MCF 10A (cell line): ENCODE results near the gene FRMD3. TPM values are rescaled to one million over a fixed set of nuclear protein-coding genes. Genes with fewer than 3 reads are reported as not detected.
A peak's percentile ranks its signal among the peaks of the same experiment; 100 is the strongest.

Experiments used
- BruUV-seq: library from RNA; stranded (reverse); fragments of 400-500 nt; replicated peaks from 2 replicates; lab custom pipeline; 2021; lab: Mats Ljungman, UMichigan
- CTCF ChIA-PET: fragments of 300-600 bp; sonication (Branson Sonifier 250); formaldehyde crosslinking; extraction: SDS; loops from one replicate; lab custom pipeline; 2021; ENCODE audit warnings: antibody characterized with exemption, inconsistent platforms; lab: Yijun Ruan, JAX
- POLR2A ChIA-PET: fragments of 300-600, 350-650 bp; sonication (Branson Sonifier 250); formaldehyde crosslinking; extraction: SDS; loops from one replicate; lab custom pipeline; 2020; ENCODE audit warnings: antibody characterized with exemption, inconsistent platforms; lab: Yijun Ruan, JAX
- DNase-seq: peaks from one replicate; pipeline ENCODE4 v3.0.0-alpha.2; 2018; ENCODE audit not compliant: unreplicated experiment
- H3K27ac Mint-ChIP-seq: one replicate; pipeline ENCODE4 v1.8.0; 2022; ENCODE audit warnings: mild to moderate bottlenecking, low read depth, mixed read lengths; ENCODE audit not compliant: unreplicated experiment
- H3K27me3 Mint-ChIP-seq: one replicate; pipeline ENCODE4 v1.8.0; 2022; ENCODE audit warnings: mixed read lengths; ENCODE audit not compliant: insufficient read depth, unreplicated experiment
- H3K36me3 Mint-ChIP-seq: one replicate; pipeline ENCODE4 v1.8.0; 2022; ENCODE audit warnings: mild to moderate bottlenecking, moderate library complexity, mixed read lengths; ENCODE audit not compliant: insufficient read depth, unreplicated experiment
- H3K4me1 Mint-ChIP-seq: one replicate; pipeline ENCODE4 v1.8.0; 2022; ENCODE audit warnings: mixed read lengths; ENCODE audit not compliant: insufficient read depth, unreplicated experiment
- H3K4me3 Mint-ChIP-seq: one replicate; pipeline ENCODE4 v1.8.0; 2022; ENCODE audit warnings: mild to moderate bottlenecking, moderate library complexity, mixed read lengths; ENCODE audit not compliant: unreplicated experiment
- H3K9me3 Mint-ChIP-seq: one replicate; pipeline ENCODE4 v1.8.0; 2022; ENCODE audit warnings: mixed read lengths; ENCODE audit not compliant: unreplicated experiment
- CTCF ChIP-seq: fragments of 200-600 bp; IDR thresholded peaks from one replicate; pipeline ENCODE4 v1.8.0; 2022; ENCODE audit warnings: antibody characterized with exemption, mild to moderate bottlenecking; ENCODE audit not compliant: unreplicated experiment
- intact Hi-C: fragments of 100-400 bp; cut with micrococcal nuclease; formaldehyde crosslinking; loops from 2 replicates; pipeline ENCODE4 v1.14.1; 2022
- total RNA-seq: library from RNA; stranded (reverse); gene quantifications from 2 replicates; pipeline ENCODE4 v1.2.3, GENCODE V29; 2022

FRMD3 gene
- total RNA-seq, 1 experiment from 2014 or later = 0.28 TPM

GRCh38 chr9:83219924-83220438 is 318.2 kb downstream of the FRMD3 start:
- ChIA-PET CTCF (interaction anchor here (0.5 to 2.2 kb wide), 37 partner anchors 11 to 1994 kb away, joined by 3 to 12 read pairs (median 4); no protein-coding TSS in a partner anchor), POLR2A (interaction anchor here (0.6 to 1.6 kb wide), 9 partner anchors 16 to 596 kb away, joined by 3 to 5 read pairs (median 4); partner anchors contain the start of genes IDNK, RASEF and UBQLN1)
- Mint-ChIP-seq H3K36me3 (no peaks in the 10 kb centered on the region), H3K27ac (peak overlapping the region; percentile 56), H3K4me1 (no peaks in the 10 kb centered on the region), H3K4me3 (peak overlapping the region; percentile 85), H3K9me3 (no peaks in the 10 kb centered on the region), H3K27me3 (no peaks in the 10 kb centered on the region)
- intact Hi-C loops = loop anchor here (1.0 kb wide), 1 partner anchor 324 kb away; no protein-coding TSS in a partner anchor
- no TSS peak for BruUV-seq
- TF ChIP-seq CTCF = no peak
- no peak for DNase-seq

GRCh38 chr9:83219154-83219923 is 318.9 kb downstream of the FRMD3 start:
- peak; percentile 82 for DNase-seq
- TF ChIP-seq CTCF = peak; percentile 27
- intact Hi-C loops = loop anchor here (1.0 kb wide), 1 partner anchor 325 kb away; no protein-coding TSS in a partner anchor
- Mint-ChIP-seq H3K36me3 (no peaks in the 10 kb centered on the region), H3K9me3 (no peaks in the 10 kb centered on the region), H3K4me1 (no peaks in the 10 kb centered on the region), H3K27ac (peak overlapping the region; percentile 56), H3K27me3 (no peaks in the 10 kb centered on the region), H3K4me3 (peak overlapping the region; percentile 85)
- BruUV-seq = no TSS peak
- ChIA-PET POLR2A (interaction anchor here (0.6 to 1.6 kb wide), 9 partner anchors 15 to 597 kb away, joined by 3 to 5 read pairs (median 4); partner anchors contain the start of genes IDNK, RASEF and UBQLN1), CTCF (interaction anchor here (0.6 to 2.2 kb wide), 32 partner anchors 14 to 694 kb away, joined by 3 to 12 read pairs (median 4); no protein-coding TSS in a partner anchor)

DNA sequence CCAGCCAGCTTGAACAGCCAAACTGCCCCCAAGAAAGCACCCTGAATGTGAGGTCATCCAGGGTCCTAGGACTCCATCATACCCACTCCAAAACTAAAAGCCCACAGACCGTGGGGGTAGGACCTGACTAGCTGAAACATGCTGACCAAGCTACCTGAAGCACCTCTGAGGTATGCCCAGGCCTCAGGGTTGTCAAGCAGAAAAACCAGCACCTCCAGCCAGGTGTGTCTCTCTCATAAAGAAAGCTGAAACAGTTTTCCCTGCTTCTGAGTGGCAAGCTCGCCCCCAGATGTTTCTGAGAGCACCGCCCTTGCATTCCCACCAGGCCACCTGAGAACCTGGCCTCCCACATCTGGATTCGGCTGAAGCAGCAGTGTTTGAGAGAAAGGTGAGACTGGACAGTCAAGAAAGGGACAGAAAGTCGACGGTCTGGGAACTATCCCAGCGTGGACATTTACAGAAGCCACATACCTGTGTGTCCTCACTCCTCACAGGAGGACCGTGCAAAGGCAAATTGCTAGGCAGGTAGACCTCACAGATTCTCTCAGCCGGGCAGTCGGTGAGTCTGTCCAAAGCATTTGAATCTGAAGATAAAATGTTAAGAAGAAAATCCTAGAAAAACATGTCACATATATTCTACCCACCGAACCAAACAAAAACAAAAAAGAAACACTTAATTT is 319.6 kb downstream of the FRMD3 start:
- Mint-ChIP-seq H3K4me3 (peak overlapping the region; percentile 85), H3K4me1 (no peaks in the 10 kb centered on the region), H3K27ac (no peak overlapping the region), H3K9me3 (no peaks in the 10 kb centered on the region), H3K36me3 (no peaks in the 10 kb centered on the region), H3K27me3 (no peaks in the 10 kb centered on the region)
- DNase-seq = no peak
- POLR2A ChIA-PET = interaction anchor here (0.7 kb wide), 1 partner anchor 157 kb away, joined by 3 read pairs; no protein-coding TSS in a partner anchor
- intact Hi-C loops = loop anchor here (1.0 kb wide), 1 partner anchor 326 kb away; no protein-coding TSS in a partner anchor
- CTCF ChIA-PET = no interaction called here
- BruUV-seq = no TSS peak
- no peak for TF ChIP-seq CTCF
